ENCODE measurements around the gene GALNT14.

GALNT14 gene

DNA sequence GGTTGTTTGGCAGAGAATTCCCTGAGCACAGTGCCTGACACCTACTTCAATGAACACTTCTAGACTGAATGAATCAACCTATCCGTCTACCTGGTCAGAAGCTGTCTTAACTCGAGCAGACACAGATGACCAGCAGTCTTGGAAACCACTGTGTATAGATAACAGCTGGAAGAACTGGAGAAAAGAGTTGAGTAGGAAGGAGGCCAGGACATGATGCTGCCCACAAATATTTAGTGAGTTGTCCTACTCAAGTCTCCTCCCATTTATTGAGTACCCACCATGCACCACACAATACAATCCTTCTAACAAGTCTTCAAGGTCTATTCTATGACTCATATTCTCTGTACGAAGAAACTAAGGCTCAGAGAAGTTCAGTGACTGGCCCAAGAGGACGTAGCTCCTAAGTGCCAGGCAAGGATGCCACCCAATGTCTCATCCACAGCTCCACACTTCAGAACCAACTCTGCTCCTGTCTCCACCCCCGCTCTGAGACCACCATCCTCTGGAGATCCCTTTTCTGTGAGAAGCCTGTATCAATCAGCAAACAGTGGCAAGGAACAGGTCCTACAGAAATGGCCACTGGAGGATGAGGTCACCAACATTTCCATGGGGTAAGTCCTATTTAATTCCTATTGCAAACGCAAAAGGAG lies 62.2 kb downstream of the GALNT14 start:
- H3K27ac ChIP-seq = no peak overlapping the region

DNA sequence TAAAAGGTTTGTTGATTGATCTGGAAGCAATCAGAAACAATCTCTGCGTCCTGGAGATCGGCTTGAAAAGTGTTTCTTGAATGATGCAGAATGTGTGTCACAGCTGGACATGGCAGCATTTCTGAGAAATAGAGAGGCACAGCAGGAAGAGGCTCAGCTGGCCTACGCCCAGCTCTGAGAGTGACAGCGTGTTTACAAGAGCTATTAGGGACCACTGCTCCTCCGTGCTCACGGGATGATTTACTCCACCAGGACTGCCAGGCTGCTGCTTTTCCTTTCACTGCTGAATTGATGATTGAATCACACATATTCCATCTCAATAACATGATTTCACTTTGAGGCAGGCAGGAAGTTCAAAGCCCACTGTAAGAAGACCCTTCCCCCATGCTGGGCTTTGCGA lies 62.8 kb downstream of the GALNT14 start:
- TF ChIP-seq, protein P1, sequence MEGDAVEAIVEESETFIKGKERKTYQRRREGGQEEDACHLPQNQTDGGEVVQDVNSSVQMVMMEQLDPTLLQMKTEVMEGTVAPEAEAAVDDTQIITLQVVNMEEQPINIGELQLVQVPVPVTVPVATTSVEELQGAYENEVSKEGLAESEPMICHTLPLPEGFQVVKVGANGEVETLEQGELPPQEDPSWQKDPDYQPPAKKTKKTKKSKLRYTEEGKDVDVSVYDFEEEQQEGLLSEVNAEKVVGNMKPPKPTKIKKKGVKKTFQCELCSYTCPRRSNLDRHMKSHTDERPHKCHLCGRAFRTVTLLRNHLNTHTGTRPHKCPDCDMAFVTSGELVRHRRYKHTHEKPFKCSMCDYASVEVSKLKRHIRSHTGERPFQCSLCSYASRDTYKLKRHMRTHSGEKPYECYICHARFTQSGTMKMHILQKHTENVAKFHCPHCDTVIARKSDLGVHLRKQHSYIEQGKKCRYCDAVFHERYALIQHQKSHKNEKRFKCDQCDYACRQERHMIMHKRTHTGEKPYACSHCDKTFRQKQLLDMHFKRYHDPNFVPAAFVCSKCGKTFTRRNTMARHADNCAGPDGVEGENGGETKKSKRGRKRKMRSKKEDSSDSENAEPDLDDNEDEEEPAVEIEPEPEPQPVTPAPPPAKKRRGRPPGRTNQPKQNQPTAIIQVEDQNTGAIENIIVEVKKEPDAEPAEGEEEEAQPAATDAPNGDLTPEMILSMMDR (conservative IDR thresholded peaks at IDR 0.05) = no peak
- no peak overlapping the region for H3K27ac ChIP-seq

More for the DNA sequence above, 62.2 kb downstream of the GALNT14 start:
- TF ChIP-seq, protein P1 (conservative IDR thresholded peaks at IDR 0.05) = no peak

DNA sequence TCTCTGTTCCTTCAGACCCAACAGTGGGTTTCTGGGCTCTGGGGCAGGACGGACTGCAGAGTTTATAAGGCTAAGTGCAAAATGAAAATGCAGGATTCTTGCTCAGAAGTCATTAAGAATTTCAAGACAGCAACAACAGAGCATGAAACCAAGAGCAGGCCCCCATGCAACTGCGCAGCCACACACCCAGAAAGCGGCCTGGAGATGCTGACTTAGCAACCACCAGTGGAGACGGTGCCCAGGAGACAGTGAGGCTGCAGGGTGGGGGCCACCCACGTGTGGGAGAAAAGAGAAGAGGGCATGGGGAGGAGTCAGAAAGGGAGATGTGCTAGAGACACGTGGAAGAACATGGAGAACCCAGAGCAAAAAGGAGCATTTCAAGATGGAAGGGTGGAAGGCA lies 66.5 kb downstream of the GALNT14 start:
- TF ChIP-seq, protein P1 (conservative IDR thresholded peaks at IDR 0.05) = no peak
- H3K27ac ChIP-seq = no peak overlapping the region

DNA sequence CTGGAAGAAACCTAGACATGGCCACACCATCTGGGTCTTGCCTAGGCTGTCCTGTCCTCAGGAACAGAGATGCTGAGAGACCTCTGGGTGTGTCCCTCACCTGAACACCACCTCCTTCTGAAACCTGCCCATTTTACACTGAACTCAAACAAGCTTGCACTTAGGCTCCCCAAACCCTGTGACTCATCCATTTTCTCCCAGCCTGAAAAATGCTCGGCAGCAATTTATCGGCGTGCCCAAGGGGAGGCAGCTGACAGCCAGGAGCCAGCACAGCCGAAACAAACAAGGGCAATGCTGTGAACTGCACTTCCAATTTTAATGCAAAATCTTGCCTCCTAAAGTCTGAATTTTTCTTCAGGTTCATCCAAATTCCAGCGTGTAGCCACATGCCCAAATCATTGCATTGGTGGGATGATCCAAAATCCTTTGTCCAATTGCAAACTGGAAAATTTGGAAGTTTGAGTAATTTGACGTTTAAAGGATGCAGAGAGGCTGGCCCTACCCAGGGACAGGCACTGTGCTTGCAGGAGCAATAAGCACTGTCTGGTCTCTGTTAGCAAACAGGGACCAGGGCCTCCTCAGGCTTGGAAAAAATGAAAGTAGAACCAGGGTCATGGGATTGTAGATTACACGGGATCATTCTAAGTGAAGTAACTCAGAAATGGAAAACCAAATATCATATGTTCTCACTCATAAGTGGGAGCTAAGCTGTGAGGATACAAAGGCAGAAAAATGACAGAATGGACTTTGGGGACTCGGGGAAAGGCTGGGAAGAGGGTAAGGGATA lies 67.7 kb downstream of the GALNT14 start:
- no peak overlapping the region for H3K27ac ChIP-seq
- TF ChIP-seq, protein P1 (conservative IDR thresholded peaks at IDR 0.05) = no peak

DNA sequence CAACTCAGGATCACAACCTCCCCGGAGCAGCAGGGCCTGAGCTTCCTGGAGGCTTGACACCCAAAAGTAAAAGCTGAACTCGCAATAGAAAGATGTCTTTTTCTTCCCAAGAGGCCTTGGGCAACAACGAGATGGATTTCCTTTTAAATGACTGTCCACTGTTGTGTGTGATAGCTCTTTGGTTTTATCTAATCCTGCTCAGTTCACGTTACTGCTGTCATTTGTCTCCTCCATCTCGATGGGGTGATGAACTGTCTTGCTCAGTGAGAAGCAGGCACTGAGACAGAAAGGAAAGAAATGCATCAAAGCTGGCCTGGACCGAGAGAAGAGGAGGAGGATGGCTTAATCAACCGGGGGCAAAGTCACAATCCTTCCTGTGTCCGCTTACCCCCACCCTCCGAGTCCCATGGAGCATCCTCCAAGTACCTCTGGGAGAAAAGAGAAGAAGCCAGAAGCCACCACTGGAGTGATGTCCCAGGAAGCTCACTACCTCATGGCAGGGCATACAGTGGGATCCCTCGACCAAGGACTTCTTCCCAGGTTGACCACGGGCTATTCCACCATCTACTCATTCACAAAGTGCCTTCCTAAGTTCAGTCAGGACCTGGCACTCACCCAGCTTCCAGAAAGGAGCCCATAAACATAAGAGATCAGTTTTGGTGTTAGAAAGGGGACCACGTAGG lies 68.5 kb downstream of the GALNT14 start:
- no peak overlapping the region for H3K27ac ChIP-seq
- TF ChIP-seq, protein P1 (conservative IDR thresholded peaks at IDR 0.05) = no peak

DNA sequence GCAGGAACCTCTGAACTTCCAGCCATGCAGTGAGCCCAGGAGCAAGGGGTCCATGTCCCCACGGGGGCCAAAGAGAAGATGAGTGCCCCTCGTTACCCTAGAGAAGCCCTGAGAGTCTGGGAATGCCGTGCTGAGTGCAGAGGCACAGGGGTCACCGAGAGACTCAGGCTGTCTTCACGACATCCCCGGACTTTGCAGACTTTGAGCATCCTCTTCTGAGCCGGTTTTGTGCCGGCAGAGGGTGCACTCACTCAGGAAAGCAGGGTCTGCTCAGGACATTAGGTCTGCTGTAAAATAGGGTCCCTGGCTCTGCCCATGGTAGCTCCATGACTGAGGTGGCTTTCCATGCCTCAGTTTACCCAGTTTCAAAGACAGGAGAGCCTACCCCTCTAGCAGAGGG lies 71.0 kb downstream of the GALNT14 start:
- TF ChIP-seq, protein P1 (conservative IDR thresholded peaks at IDR 0.05) = no peak
- H3K27ac ChIP-seq = no peak overlapping the region

DNA sequence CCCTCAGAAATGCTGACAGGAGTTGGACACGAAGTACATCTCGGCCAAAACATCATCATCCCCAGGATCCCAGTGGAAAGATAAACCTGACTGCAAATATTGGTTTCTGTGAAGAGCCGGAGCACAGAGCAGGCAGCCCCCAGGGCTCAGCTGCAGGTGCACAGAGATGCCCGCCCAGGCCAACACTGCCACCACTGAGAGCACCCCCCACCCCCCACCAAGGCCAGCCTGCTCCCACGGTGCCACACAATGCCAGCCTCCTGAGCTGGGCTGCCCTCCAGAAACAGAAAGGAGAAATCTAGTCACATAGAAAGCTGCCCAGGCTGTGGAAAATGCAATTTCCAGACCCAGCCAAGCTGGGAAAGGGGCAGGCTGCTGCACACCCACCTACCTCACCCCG lies 71.7 kb downstream of the GALNT14 start:
- TF ChIP-seq, protein P1 (conservative IDR thresholded peaks at IDR 0.05) = no peak
- no peak overlapping the region for H3K27ac ChIP-seq

All from VCaP (cell line).